ENCODE results near the gene ZC3H18. TPM values are rescaled to one million over a fixed set of nuclear protein-coding genes. Genes with fewer than 3 reads are reported as not detected.

ZC3H18 gene
- total and polyA plus RNA-seq, 2 of the 4 experiments (the other 2 are of a cell fraction), result 3.4 to 21.3 TPM

DNA sequence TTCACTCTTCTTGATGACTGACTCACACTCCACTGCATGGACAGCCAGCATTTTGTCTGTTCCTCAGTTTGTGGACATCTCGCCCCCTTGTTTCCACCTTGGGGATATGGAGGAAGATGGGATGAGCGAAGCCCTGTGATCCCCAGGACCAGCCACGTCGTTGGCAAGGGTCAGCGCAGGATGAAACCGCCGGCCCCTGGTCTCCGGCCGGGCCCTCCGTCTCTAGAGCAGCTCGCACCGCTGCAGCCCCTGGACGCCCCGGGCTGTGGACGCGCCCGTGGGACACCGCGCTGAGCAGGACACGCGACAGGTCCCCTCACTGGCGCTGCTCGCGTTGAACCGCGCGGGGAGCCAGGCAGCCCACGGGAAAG is 604 bp upstream of the ZC3H18 start:
- H3K36me3 ChIP-seq (ENCODE audit: control insufficient read depth, insufficient read depth, low read length), result peaks cover 6% of the 10 kb centered on the region
- WGBS, 2 experiments (ENCODE audit: extremely low coverage in 2 of 2, insufficient read length in 1 of 2), result 0% methylated on average over 6 of the region's 28 CpGs; no CpG with 5 or more reads in 1 of the 2 experiments
- H3K79me1 ChIP-seq (ENCODE audit: low read depth in 1 of 2, low read length in 2 of 2), result peaks cover 16 to 47% of the 10 kb centered on the region in 2 experiments
- 0 out of 2 replicates have a peak overlapping the region, but pooled peaks have one; percentile 10 for H3K18ac ChIP-seq (ENCODE audit: low read depth, low read length)
- H3K4me1 ChIP-seq (ENCODE audit: control insufficient read depth, insufficient read depth, low read length), result peaks cover 8% of the 10 kb centered on the region
- peak overlapping the region; percentile 93 for H3K23ac ChIP-seq (ENCODE audit: low read depth, low read length)
- no peaks in the 10 kb centered on the region for H3K27me3 ChIP-seq (ENCODE audit: control insufficient read depth, insufficient read depth, low read length)
- dilution Hi-C loops (cut with HindIII; ENCODE audit: low sequenced_read_pairs, unreplicated experiment) (no loop called here), in situ Hi-C loops (cut with MboI; ENCODE audit: low sequenced_read_pairs) (no loop called here), intact Hi-C loops (cut with micrococcal nuclease) (loop anchor here (10.0 kb wide), 1 partner anchor 615 kb away; the partner anchor contains the start of gene BANP)
- peak overlapping the region; percentile 76 for H3K9ac ChIP-seq (ENCODE audit: low read depth, low read length)
- POLR2A ChIA-PET (ENCODE audit: unreplicated experiment), result interaction anchor here (0.5 kb wide), 1 partner anchor 96 kb away, joined by 3 read pairs; no protein-coding TSS in a partner anchor
- peak overlapping the region; percentile 55; the same call in 1 of the 2 replicates for H3K56ac ChIP-seq (ENCODE audit: extremely low read depth, insufficient read depth, low read length)
- H3K27ac ChIP-seq (ENCODE audit: insufficient read depth, low read length), result peak overlapping the region; percentile 80
- TF ChIP-seq MAFK (IDR thresholded peaks at IDR 0.05; ENCODE audit: low read depth, low read length), result no peak
- TF ChIP-seq, protein P1, sequence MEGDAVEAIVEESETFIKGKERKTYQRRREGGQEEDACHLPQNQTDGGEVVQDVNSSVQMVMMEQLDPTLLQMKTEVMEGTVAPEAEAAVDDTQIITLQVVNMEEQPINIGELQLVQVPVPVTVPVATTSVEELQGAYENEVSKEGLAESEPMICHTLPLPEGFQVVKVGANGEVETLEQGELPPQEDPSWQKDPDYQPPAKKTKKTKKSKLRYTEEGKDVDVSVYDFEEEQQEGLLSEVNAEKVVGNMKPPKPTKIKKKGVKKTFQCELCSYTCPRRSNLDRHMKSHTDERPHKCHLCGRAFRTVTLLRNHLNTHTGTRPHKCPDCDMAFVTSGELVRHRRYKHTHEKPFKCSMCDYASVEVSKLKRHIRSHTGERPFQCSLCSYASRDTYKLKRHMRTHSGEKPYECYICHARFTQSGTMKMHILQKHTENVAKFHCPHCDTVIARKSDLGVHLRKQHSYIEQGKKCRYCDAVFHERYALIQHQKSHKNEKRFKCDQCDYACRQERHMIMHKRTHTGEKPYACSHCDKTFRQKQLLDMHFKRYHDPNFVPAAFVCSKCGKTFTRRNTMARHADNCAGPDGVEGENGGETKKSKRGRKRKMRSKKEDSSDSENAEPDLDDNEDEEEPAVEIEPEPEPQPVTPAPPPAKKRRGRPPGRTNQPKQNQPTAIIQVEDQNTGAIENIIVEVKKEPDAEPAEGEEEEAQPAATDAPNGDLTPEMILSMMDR (conservative IDR thresholded peaks at IDR 0.05; ENCODE audit: low read depth, low read length), result no peak
- TF ChIP-seq MAZ (IDR thresholded peaks at IDR 0.05; ENCODE audit: borderline replicate concordance, low read depth, low read length), result no peak
- TF ChIP-seq, protein P2, sequence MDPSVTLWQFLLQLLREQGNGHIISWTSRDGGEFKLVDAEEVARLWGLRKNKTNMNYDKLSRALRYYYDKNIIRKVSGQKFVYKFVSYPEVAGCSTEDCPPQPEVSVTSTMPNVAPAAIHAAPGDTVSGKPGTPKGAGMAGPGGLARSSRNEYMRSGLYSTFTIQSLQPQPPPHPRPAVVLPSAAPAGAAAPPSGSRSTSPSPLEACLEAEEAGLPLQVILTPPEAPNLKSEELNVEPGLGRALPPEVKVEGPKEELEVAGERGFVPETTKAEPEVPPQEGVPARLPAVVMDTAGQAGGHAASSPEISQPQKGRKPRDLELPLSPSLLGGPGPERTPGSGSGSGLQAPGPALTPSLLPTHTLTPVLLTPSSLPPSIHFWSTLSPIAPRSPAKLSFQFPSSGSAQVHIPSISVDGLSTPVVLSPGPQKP (IDR thresholded peaks at IDR 0.05; ENCODE audit: borderline replicate concordance, low read depth, low read length), result no peak
- no peak for TF ChIP-seq FOS (IDR thresholded peaks at IDR 0.05; ENCODE audit: low read depth, low read length)
- H2BK15ac ChIP-seq (ENCODE audit: low read depth, low read length), result peak overlapping the region; percentile 15; the same call in 1 of the 3 replicates
- H4K8ac ChIP-seq (ENCODE audit: low read depth in 2 of 2, low read length in 2 of 2), result peak overlapping the region; percentile 85 to 95
- peak overlapping the region; percentile 67 for H2BK5ac ChIP-seq (ENCODE audit: low read depth, low read length, poor library complexity, severe bottlenecking)
- DNase-seq, result peak; percentile 7
- H2AK9ac ChIP-seq (replicated peaks; ENCODE audit: low read depth, low read length, poor library complexity), result peak overlapping the region; percentile 93
- no peak overlapping the region for H2BK20ac ChIP-seq (ENCODE audit: low read depth, low read length)
- H3K9me1 ChIP-seq (ENCODE audit: insufficient read depth, low read length), result peaks cover 4% of the 10 kb centered on the region
- no peaks in the 10 kb centered on the region for H3K9me3 ChIP-seq (ENCODE audit: control insufficient read depth, insufficient read depth, low read length)
- H4K5ac ChIP-seq (ENCODE audit: low read depth, low read length), result peak overlapping the region; percentile 82
- peak overlapping the region; percentile 38; the same call in 1 of the 2 replicates for H4K91ac ChIP-seq (ENCODE audit: insufficient read depth, low read depth, low read length)
- peaks cover 27% of the 10 kb centered on the region for H4K20me1 ChIP-seq (ENCODE audit: insufficient read depth, low read length)
- ATAC-seq (ENCODE audit: low read depth), result peak; percentile 37
- H2AK5ac ChIP-seq (ENCODE audit: low read depth, low read length), result peak overlapping the region; percentile 91
- peak overlapping the region; percentile 66 for H3K4me3 ChIP-seq (ENCODE audit: insufficient read depth, low read depth, low read length)
- CTCF ChIA-PET, result no interaction called here
- H2BK120ac ChIP-seq (ENCODE audit: low read depth, low read length), result no peak overlapping the region
- TSS peak; percentile 45 for BruUV-seq (replicated peaks)
- H3K4ac ChIP-seq (ENCODE audit: low read depth, low read length), result peak overlapping the region; percentile 84
- peak overlapping the region; percentile 62 for H3K14ac ChIP-seq (replicated peaks; ENCODE audit: low read depth, low read length)
- peak overlapping the region; percentile 93 for H2AFZ ChIP-seq (replicated peaks; ENCODE audit: low read length, poor library complexity)
- peak overlapping the region; percentile 93 for H3K4me2 ChIP-seq (ENCODE audit: low read depth, low read length)
